Natural killer cell treated with Interleukin-12 subunit alpha and Interleukin-12 subunit beta and Interleukin-15 and Interleukin-18, amount 100 ng/mL, for 72 hours (primary cell): ENCODE measurements around the gene KIF13A. TPM values are rescaled to one million over a fixed set of nuclear protein-coding genes. Genes with fewer than 3 reads are reported as not detected.
"Not testable (repeated sequence)": the region's sequence is repeated elsewhere in the genome, so short reads cannot be mapped to it uniquely, and the experiment has no call there.

Experiments
- ATAC-seq, 2 donors: fragments of 150-1000 bp; cut with Tn5 transposase in 1 of 2; sonication (Bioruptor Pico), chemical (Tn5 transposase) in 1 of 2; 2 replicates each; pipeline ENCODE4 v1.10.0; 2021
- DNase-seq: peaks from one replicate; pipeline ENCODE4 v3.0.0; 2022; ENCODE audit warnings: low spot score
- H3K27ac Mint-ChIP-seq, 2 donors: 1 replicate in 1 of 2; 2 replicates in 1 of 2; pipeline ENCODE4 v1.8.0; 2022; ENCODE audit warnings: mixed read lengths in 2 of 2, mild to moderate bottlenecking in 1 of 2, moderate library complexity in 1 of 2
- H3K27me3 Mint-ChIP-seq, 2 donors: 1 replicate in 1 of 2; 2 replicates in 1 of 2; pipeline ENCODE4 v1.8.0; 2022; ENCODE audit warnings: mixed read lengths in 2 of 2
- H3K36me3 Mint-ChIP-seq: one replicate; pipeline ENCODE4 v1.8.0; 2022; ENCODE audit warnings: mixed read lengths
- H3K4me1 Mint-ChIP-seq, 2 donors: 1 replicate in 1 of 2; 2 replicates in 1 of 2; pipeline ENCODE4 v1.8.0; 2022; ENCODE audit warnings: low read depth in 2 of 2, mixed read lengths in 2 of 2, mild to moderate bottlenecking in 1 of 2
- H3K4me3 Mint-ChIP-seq: one replicate; pipeline ENCODE4 v1.8.0; 2022; ENCODE audit warnings: mixed read lengths
- H3K9me3 Mint-ChIP-seq: 2 replicates; pipeline ENCODE4 v1.8.0; 2022; ENCODE audit warnings: mixed read lengths
- total RNA-seq, 2 donors: library from RNA; stranded (reverse); gene quantifications; one replicate each; pipeline ENCODE4 v1.2.3, GENCODE V29; 2022

Gene KIF13A
- total RNA-seq, 2 donors from 2014 or later: 8.2 to 33.6 TPM

GRCh38 chr6:17950095-17950494, 37.3 kb downstream of the KIF13A start:
- H3K4me1 Mint-ChIP-seq: no peaks in the 10 kb centered on the region
- peaks cover 0 to 19% of the 10 kb centered on the region in 2 donors for H3K27me3 Mint-ChIP-seq
- DNase-seq (no peak), ATAC-seq (no peak)
- no peaks in the 10 kb centered on the region for H3K9me3 Mint-ChIP-seq
- H3K36me3 Mint-ChIP-seq: peaks cover 4% of the 10 kb centered on the region
- no peak overlapping the region for H3K27ac Mint-ChIP-seq
- H3K4me3 Mint-ChIP-seq: no peak overlapping the region

- peaks cover 4% of the 10 kb centered on the region for H3K36me3 Mint-ChIP-seq
- peaks cover 0 to 3% of the 10 kb centered on the region in 2 donors for H3K4me1 Mint-ChIP-seq
- no peak overlapping the region for H3K27ac Mint-ChIP-seq
- no peak overlapping the region for H3K4me3 Mint-ChIP-seq
- H3K9me3 Mint-ChIP-seq: no peaks in the 10 kb centered on the region
- peaks cover 0 to 27% of the 10 kb centered on the region in 2 donors for H3K27me3 Mint-ChIP-seq
- no peak for ATAC-seq
- no peak for DNase-seq
Measured at GRCh38 chr6:17949168-17949567, 38.3 kb downstream of the KIF13A start.

GRCh38 chr6:17948725-17949124, 38.7 kb downstream of the KIF13A start:
- Mint-ChIP-seq H3K36me3 (peaks cover 4% of the 10 kb centered on the region), H3K9me3 (no peaks in the 10 kb centered on the region), H3K4me1 (peaks cover 0 to 5% of the 10 kb centered on the region in 2 donors), H3K4me3 (no peak overlapping the region), H3K27ac (no peak overlapping the region), H3K27me3 (peaks cover 0 to 31% of the 10 kb centered on the region in 2 donors)
- DNase-seq (no peak), ATAC-seq (no peak)

GRCh38 chr6:17947574-17947973, 39.9 kb downstream of the KIF13A start:
- not testable (repeated sequence) for ATAC-seq, H3K27ac Mint-ChIP-seq, H3K36me3 Mint-ChIP-seq, DNase-seq, H3K4me3 Mint-ChIP-seq, H3K9me3 Mint-ChIP-seq, H3K4me1 Mint-ChIP-seq
- H3K27me3 Mint-ChIP-seq: peaks cover 0 to 31% of the 10 kb centered on the region in 2 donors

GRCh38 chr6:17945575-17945974, 41.9 kb downstream of the KIF13A start:
- ATAC-seq (no peak), DNase-seq (no peak)
- Mint-ChIP-seq H3K36me3 (no peaks in the 10 kb centered on the region), H3K9me3 (no peaks in the 10 kb centered on the region), H3K4me1 (peaks cover 0 to 5% of the 10 kb centered on the region in 2 donors), H3K27ac (no peak overlapping the region), H3K27me3 (peaks cover 0 to 24% of the 10 kb centered on the region in 2 donors), H3K4me3 (no peak overlapping the region)

GRCh38 chr6:17945111-17945510, 42.3 kb downstream of the KIF13A start:
- Mint-ChIP-seq H3K27ac (no peak overlapping the region), H3K4me1 (peaks cover 0 to 6% of the 10 kb centered on the region in 2 donors), H3K9me3 (no peaks in the 10 kb centered on the region), H3K27me3 (peaks cover 0 to 25% of the 10 kb centered on the region in 2 donors), H3K36me3 (no peaks in the 10 kb centered on the region), H3K4me3 (no peak overlapping the region)
- DNase-seq (no peak), ATAC-seq (no peak)

GRCh38 chr6:17941318-17941717, 46.1 kb downstream of the KIF13A start:
- H3K4me3 Mint-ChIP-seq: no peak overlapping the region
- ATAC-seq: no peak
- no peaks in the 10 kb centered on the region for H3K36me3 Mint-ChIP-seq
- H3K4me1 Mint-ChIP-seq: peaks cover 6 to 12% of the 10 kb centered on the region in 2 donors
- H3K27ac Mint-ChIP-seq: no peak overlapping the region
- DNase-seq: no peak
- H3K27me3 Mint-ChIP-seq: peaks cover 0 to 24% of the 10 kb centered on the region in 2 donors
- no peaks in the 10 kb centered on the region for H3K9me3 Mint-ChIP-seq

GRCh38 chr6:17940151-17940792, 47.2 kb downstream of the KIF13A start:
- peaks cover 6 to 12% of the 10 kb centered on the region in 2 donors for H3K4me1 Mint-ChIP-seq
- DNase-seq: no peak
- ATAC-seq: no peak
- no peaks in the 10 kb centered on the region for H3K36me3 Mint-ChIP-seq
- peaks cover 0 to 21% of the 10 kb centered on the region in 2 donors for H3K27me3 Mint-ChIP-seq
- no peaks in the 10 kb centered on the region for H3K9me3 Mint-ChIP-seq
- no peak overlapping the region for H3K27ac Mint-ChIP-seq
- H3K4me3 Mint-ChIP-seq: no peak overlapping the region

GRCh38 chr6:17938901-17939300, 48.5 kb downstream of the KIF13A start:
- Mint-ChIP-seq H3K4me3 (no peak overlapping the region), H3K9me3 (no peaks in the 10 kb centered on the region), H3K27ac (no peak overlapping the region), H3K36me3 (no peaks in the 10 kb centered on the region), H3K4me1 (peaks cover 6 to 8% of the 10 kb centered on the region in 2 donors), H3K27me3 (peaks cover 0 to 8% of the 10 kb centered on the region in 2 donors)
- DNase-seq (no peak), ATAC-seq (no peak)

GRCh38 chr6:17935188-17936149, 52.0 kb downstream of the KIF13A start:
- DNase-seq: no peak
- no peak overlapping the region for H3K27ac Mint-ChIP-seq
- no peak for ATAC-seq

GRCh38 chr6:17933716-17934115, 53.7 kb downstream of the KIF13A start:
- H3K27ac Mint-ChIP-seq: no peak overlapping the region
- no peak overlapping the region for H3K4me3 Mint-ChIP-seq
- H3K36me3 Mint-ChIP-seq: no peaks in the 10 kb centered on the region
- peaks cover 11 to 17% of the 10 kb centered on the region in 2 donors for H3K4me1 Mint-ChIP-seq
- DNase-seq (no peak), ATAC-seq (no peak)
- H3K27me3 Mint-ChIP-seq: no peaks in the 10 kb centered on the region
- no peaks in the 10 kb centered on the region for H3K9me3 Mint-ChIP-seq

More at GRCh38 chr6:17935188-17936149, 52.0 kb downstream of the KIF13A start:
- Mint-ChIP-seq H3K4me3 (no peak overlapping the region), H3K27me3 (peaks cover 0 to 7% of the 10 kb centered on the region in 2 donors), H3K9me3 (no peaks in the 10 kb centered on the region), H3K4me1 (peaks cover 17 to 21% of the 10 kb centered on the region in 2 donors), H3K36me3 (no peaks in the 10 kb centered on the region)

- Mint-ChIP-seq H3K27me3 (no peaks in the 10 kb centered on the region), H3K9me3 (no peaks in the 10 kb centered on the region), H3K36me3 (no peaks in the 10 kb centered on the region), H3K4me3 (peak overlapping the region; percentile 53), H3K4me1 (peaks cover 14 to 27% of the 10 kb centered on the region in 2 donors), H3K27ac (peak overlapping the region; percentile 49 to 75)
- peak; percentile 87 to 90 for ATAC-seq
- peak; percentile 63 for DNase-seq
Measured at GRCh38 chr6:17932330-17932852, 55.0 kb downstream of the KIF13A start.

GRCh38 chr6:17931227-17931626, 56.2 kb downstream of the KIF13A start:
- Mint-ChIP-seq H3K4me1 (peaks cover 18 to 32% of the 10 kb centered on the region in 2 donors), H3K36me3 (no peaks in the 10 kb centered on the region), H3K9me3 (no peaks in the 10 kb centered on the region), H3K27me3 (no peaks in the 10 kb centered on the region), H3K27ac (peak overlapping the region in 1 of 2 donors; percentile 75), H3K4me3 (no peak overlapping the region)
- no peak for ATAC-seq
- DNase-seq: no peak
